DMS79 (cell line): ENCODE results near the gene PRR14.
A peak's percentile ranks its signal among the peaks of the same experiment; 100 is the strongest.
"Not testable (repeated sequence)": the region's sequence is repeated elsewhere in the genome, so short reads cannot be mapped to it uniquely, and the experiment has no call there.

Source experiments
- DNase-seq: peaks from one replicate; lab custom pipeline; 2025; lab: John Stamatoyannopoulos, UW

The PRR14 gene

DNA sequence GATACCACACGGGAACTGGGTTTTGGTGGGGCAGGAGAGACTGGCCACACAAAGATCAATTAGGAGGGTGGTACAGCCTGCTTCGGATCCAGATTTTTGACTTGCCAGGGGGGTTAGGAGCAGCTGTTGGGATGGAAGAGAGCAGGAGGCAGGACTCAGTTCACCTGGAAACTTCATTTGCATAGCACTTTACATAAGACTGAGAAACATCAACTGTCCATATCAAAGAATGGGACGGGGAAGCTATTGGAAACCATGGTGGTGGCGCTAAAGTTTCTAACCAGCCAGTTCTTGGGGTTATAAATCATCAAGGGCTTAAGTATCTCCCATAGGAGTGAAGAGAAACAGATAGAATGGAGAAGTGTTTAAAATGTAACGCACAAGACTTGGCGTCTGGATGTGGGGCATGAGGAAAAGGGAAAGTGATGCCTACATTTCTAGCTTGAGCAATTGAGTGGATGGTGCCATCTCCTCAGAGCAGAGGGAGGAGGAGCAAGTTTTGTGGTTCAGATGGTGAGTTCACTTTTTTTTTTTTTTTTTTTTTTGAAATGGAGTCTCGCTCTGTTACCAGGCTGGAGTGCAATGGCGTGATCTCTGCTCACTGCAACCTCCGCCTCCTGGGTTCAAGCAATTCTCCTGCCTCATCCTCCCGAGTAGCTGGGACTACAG is 41.8 kb downstream of the PRR14 start:
- DNase-seq, result no peak

- DNase-seq, result no peak
Observed at GRCh38 chr16:30694926-30695693, 44.4 kb downstream of the PRR14 start.

GRCh38 chr16:30696646-30697045 is 45.9 kb downstream of the PRR14 start:
- not testable (repeated sequence) for DNase-seq

DNA sequence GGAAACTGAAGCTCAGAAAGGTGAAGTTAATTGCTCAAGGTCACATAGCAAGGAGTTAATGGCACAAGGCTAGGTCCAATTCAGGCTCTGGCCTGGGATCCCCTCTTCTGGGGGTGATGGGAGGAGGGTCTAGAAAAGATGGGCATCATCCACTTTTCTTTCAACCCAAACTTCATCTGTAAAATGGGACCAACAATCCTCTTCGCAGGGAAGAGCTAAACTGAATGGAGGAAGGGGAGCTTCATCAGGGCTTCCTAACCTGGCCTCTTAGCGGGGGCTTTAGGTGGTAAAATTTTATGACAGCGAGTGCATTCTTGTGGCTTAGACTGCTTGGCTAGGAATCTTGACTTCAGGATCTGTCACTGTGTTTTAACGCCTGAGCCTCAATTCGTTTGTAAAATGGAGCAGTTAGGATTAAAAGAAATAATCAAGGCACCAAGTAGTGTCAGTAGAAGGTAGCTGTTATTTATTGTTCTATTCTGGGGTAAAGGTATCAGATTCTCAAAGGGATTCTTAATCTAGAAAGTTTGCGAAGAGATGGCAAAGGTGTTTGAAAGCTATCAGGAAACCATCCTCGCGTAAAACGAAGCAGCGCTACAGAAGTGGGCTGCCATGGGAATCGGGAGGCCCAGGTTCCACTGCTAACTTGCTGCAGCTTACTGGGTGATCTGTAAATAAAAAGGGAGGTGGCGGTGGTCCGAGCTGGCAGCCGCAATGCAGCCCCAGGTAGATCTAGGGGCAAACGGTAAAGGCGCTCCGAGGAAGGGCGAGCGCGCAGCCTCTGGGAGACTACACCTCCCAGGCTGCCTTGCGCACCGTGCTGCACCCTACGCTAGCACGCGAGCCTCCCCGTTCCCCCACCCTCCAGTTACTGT is 46.7 kb downstream of the PRR14 start:
- no peak for DNase-seq

GRCh38 chr16:30698139-30698815 is 47.5 kb downstream of the PRR14 start:
- peak; percentile 89 for DNase-seq

DNA sequence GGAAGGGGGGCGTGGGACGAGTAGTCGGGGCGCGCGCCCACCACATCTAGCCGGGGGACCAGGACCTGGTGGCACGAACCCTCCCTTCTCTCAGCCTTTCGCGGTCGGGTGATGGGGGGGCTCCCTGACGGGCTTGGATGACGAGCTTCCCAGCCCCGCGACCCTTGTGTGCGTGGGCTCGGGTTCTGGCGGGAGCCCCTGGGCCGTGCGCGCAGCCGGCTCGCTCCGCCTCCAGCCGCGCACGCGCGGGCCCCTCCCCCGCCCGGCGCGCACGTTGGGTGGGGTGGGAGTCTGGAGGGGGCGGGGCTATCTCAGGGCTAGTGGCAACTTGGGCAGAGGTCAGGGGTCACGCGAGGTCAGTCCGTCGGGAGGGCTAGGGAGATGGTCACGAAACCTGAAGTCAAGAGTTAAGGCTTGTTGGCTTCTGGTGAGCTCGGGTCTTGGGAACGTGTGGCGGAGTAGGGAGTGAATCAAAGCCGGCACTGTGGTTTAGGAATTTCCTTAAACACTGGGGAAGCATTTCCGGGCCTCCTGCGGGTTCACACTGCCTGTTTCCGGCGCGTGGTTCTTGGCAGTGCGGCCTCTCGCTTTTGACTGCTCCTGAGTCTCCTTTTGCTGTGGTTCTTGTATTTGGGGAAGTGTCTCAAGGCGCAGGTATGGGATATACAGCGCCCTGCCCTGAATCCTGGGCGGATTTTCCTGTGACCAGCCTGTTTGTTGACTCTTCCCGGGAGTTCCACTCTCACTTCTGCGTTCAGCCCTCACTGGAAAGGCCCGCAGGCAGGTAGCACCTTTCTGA is 48.3 kb downstream of the PRR14 start, which contains the start of gene SRCAP:
Gene SRCAP, plus strand, starts transcription at position 356 of the 799 bp plus-strand sequence. CDS start 1,654 bp downstream, outside the sequence.
- DNase-seq, result peak; percentile 46

DNA sequence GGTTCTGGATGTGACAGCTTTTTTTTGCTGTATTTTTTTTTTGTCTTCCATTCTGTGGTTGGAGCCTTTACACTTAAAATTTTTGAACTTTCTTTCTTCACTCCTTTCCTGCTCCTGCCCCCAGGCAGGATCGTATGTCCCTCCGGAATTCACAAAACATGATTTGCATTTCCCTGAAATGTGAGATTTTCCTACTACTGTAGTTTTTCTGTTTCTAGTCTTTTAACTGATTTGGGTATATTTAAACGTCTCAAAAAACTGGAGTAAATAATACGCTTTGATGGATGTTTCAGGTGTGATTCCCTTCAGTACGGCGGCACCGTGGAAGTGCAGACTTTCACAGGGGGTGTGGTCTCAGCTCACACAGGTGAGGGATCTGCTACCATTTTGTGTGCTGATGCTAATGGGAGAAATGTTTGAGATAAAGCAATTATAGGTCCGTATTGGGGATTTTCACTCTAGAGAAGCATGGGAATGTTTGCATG is 48.9 kb downstream of the PRR14 start:
- DNase-seq, result no peak

DNA sequence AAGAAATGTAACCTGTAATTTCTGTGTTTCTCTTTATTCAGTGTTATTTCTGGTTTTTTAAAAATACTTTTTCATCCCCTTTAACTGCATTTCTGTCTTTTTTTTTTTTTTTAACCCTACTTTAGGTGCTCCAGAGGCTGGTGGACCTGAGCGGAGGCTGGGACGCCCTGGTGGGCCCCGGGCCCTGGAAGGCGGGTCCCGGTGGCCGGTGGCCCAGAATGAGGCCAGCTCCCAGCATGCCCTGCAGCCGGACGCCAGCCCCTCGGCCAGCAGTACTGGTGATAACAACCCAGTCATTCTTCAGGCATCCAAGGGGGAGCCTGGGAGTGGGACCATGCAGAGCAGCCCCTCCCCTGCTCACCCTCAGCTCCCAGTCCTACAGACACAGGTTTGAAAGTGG is 49.7 kb downstream of the PRR14 start:
- DNase-seq, result no peak

DNA sequence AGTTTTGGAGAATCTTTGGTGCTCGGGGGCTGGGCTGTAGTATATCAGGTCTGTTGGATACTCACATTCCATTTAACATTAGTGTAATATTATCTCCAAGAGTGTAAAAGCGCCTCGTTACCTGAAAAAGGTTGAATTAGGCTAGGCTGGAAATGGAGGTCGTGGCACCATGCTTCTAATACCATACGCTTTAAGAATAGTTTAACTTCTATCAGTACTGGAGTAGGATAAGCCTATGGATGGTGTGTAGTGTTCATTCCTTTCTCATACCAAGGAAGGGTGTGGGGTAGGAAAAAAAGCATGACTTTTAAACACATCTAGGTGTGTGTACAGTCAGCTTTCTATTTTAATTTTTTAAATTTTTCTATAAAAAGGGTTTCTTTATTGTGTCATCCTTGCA is 50.2 kb downstream of the PRR14 start:
- no peak for DNase-seq

GRCh38 chr16:30703071-30703470 is 52.3 kb downstream of the PRR14 start:
- DNase-seq, result not testable (repeated sequence)

DNA sequence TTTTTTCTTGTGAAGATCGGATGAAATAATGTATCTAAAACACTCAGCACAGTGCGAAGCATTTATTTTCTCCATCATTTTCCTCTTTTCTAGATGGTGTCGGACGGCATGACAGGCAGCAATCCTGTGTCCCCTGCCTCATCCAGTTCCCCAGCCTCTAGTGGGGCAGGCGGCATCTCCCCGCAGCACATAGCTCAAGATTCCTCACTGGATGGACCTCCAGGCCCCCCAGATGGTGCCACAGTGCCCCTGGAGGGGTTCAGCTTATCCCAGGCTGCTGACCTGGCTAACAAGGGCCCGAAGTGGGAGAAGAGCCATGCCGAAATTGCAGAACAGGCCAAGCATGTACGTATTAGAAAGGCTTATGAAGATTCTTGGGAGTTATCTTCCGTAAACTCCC is 53.2 kb downstream of the PRR14 start:
- DNase-seq, result no peak
